ENCODE results near the gene PPP1R1B.
"Not testable (repeated sequence)": the region's sequence is repeated elsewhere in the genome, so short reads cannot be mapped to it uniquely, and the experiment has no call there.

Gene PPP1R1B

GRCh38 chr17:39626171-39627046, at the start of gene PPP1R1B:
Gene PPP1R1B (plus strand): TSS chr17:39626952. CDS start chr17:39627393, 441 bp downstream.
- FAIRE-seq = no peak

GRCh38 chr17:39578272-39578671, 48.5 kb upstream of the PPP1R1B start:
- no peak for FAIRE-seq

- FAIRE-seq = no peak
These were observed 47.3 kb upstream of the PPP1R1B start for GRCh38 chr17:39579318-39580081.

- FAIRE-seq = no peak
These were observed 46.7 kb upstream of the PPP1R1B start for GRCh38 chr17:39580082-39580468.

GRCh38 chr17:39581071-39581758, 45.5 kb upstream of the PPP1R1B start:
- no peak for FAIRE-seq

- no peak for FAIRE-seq
These were observed 45.0 kb upstream of the PPP1R1B start for GRCh38 chr17:39581759-39582085.

GRCh38 chr17:39582658-39583057, 44.1 kb upstream of the PPP1R1B start:
- FAIRE-seq = no peak

- FAIRE-seq = not testable (repeated sequence)
These were observed 36.6 kb upstream of the PPP1R1B start for GRCh38 chr17:39590180-39590579.

GRCh38 chr17:39591958-39592954, 34.5 kb upstream of the PPP1R1B start:
- FAIRE-seq = no peak

- no peak for FAIRE-seq
These were observed 33.4 kb upstream of the PPP1R1B start for GRCh38 chr17:39593371-39593770.

- FAIRE-seq = no peak
These were observed 31.5 kb upstream of the PPP1R1B start for GRCh38 chr17:39595294-39595693.

- no peak for FAIRE-seq
These were observed 30.7 kb upstream of the PPP1R1B start for GRCh38 chr17:39595928-39596510.

- no peak for FAIRE-seq
These were observed 30.0 kb upstream of the PPP1R1B start for GRCh38 chr17:39596543-39597267.

- no peak for FAIRE-seq
These were observed 29.2 kb upstream of the PPP1R1B start for GRCh38 chr17:39597372-39598046.

GRCh38 chr17:39598047-39598481, 28.7 kb upstream of the PPP1R1B start:
- no peak for FAIRE-seq

GRCh38 chr17:39598630-39599003, 28.1 kb upstream of the PPP1R1B start:
- no peak for FAIRE-seq

GRCh38 chr17:39599004-39599664, 27.6 kb upstream of the PPP1R1B start:
- no peak for FAIRE-seq

- no peak for FAIRE-seq
These were observed 27.0 kb upstream of the PPP1R1B start for GRCh38 chr17:39599665-39600231.

GRCh38 chr17:39600288-39600996, 26.3 kb upstream of the PPP1R1B start:
- no peak for FAIRE-seq
